ENCODE measurements around the gene COL11A2.

Gene COL11A2

GRCh38 chr6:33116841-33117711 is 75.2 kb downstream of the COL11A2 start:
- H3K4me3 ChIP-seq (replicated peaks; ENCODE audit: low read depth, low read length), result no peak overlapping the region
- no peak for TF ChIP-seq CTCF (IDR thresholded peaks at IDR 0.05; ENCODE audit: insufficient read depth, low read length, poor library complexity, severe bottlenecking)
- no peaks in the 10 kb centered on the region for H3K36me3 ChIP-seq (ENCODE audit: control insufficient read depth, insufficient read depth, low read length)
- DNase-seq (ENCODE audit: extremely low read depth, insufficient read length), result no peak
- no peaks in the 10 kb centered on the region; the same call in 1 of the 2 replicates for H3K27me3 ChIP-seq (replicated peaks; ENCODE audit: control insufficient read depth, insufficient read depth, low read length)

- no peak for DNase-seq (ENCODE audit: extremely low read depth, insufficient read length)
- Histone ChIP-seq H3K27me3 (replicated peaks; ENCODE audit: control insufficient read depth, insufficient read depth, low read length) (no peaks in the 10 kb centered on the region; the same call in 1 of the 2 replicates), H3K4me3 (replicated peaks; ENCODE audit: low read depth, low read length) (no peak overlapping the region), H3K36me3 (ENCODE audit: control insufficient read depth, insufficient read depth, low read length) (no peaks in the 10 kb centered on the region)
- TF ChIP-seq CTCF (IDR thresholded peaks at IDR 0.05; ENCODE audit: insufficient read depth, low read length, poor library complexity, severe bottlenecking), result no peak
These were observed 75.8 kb downstream of the COL11A2 start for GRCh38 chr6:33116417-33116816.

GRCh38 chr6:33114406-33114805 is 77.9 kb downstream of the COL11A2 start:
- no peak for DNase-seq (ENCODE audit: extremely low read depth, insufficient read length)
- Histone ChIP-seq H3K27me3 (replicated peaks; ENCODE audit: control insufficient read depth, insufficient read depth, low read length) (no peaks in the 10 kb centered on the region; the same call in 1 of the 2 replicates), H3K4me3 (replicated peaks; ENCODE audit: low read depth, low read length) (no peak overlapping the region), H3K36me3 (ENCODE audit: control insufficient read depth, insufficient read depth, low read length) (no peaks in the 10 kb centered on the region)
- no peak for TF ChIP-seq CTCF (IDR thresholded peaks at IDR 0.05; ENCODE audit: insufficient read depth, low read length, poor library complexity, severe bottlenecking)

- DNase-seq (ENCODE audit: extremely low read depth, insufficient read length), result no peak
These were observed 78.5 kb downstream of the COL11A2 start for GRCh38 chr6:33113755-33114154.

More at GRCh38 chr6:33113755-33114154, 78.5 kb downstream of the COL11A2 start:
- Histone ChIP-seq H3K4me3 (replicated peaks; ENCODE audit: low read depth, low read length) (no peak overlapping the region), H3K36me3 (ENCODE audit: control insufficient read depth, insufficient read depth, low read length) (no peaks in the 10 kb centered on the region), H3K27me3 (replicated peaks; ENCODE audit: control insufficient read depth, insufficient read depth, low read length) (no peaks in the 10 kb centered on the region; the same call in 1 of the 2 replicates)
- no peak for TF ChIP-seq CTCF (IDR thresholded peaks at IDR 0.05; ENCODE audit: insufficient read depth, low read length, poor library complexity, severe bottlenecking)
